Stomach (tissue), 4 donors: Measurements from ENCODE around the gene RPE.

Experiments
- EP300 ChIP-seq: sonication (generic); formaldehyde crosslinking; IDR thresholded peaks from one replicate; pipeline ENCODE4 v1.6.1; 2017; ENCODE audit warnings: antibody characterized with exemption
- POLR2A ChIP-seq, 4 donors: fragments of 450-650 bp; IDR thresholded peaks; one replicate each; pipeline ENCODE4 v1.6.1; 2016; ENCODE audit warnings: antibody characterized with exemption in 4 of 4, control low read depth in 2 of 4, mild to moderate bottlenecking in 1 of 4, moderate library complexity in 1 of 4
- TF ChIP-seq, protein P1 (sequence below), 7 experiments: fragments of 450-650 bp in 4 of 7; fragments of 200-600 bp in 3 of 7; sonication (generic) in 3 of 7; IDR thresholded peaks; one replicate each; pipeline ENCODE4 v1.5.1; 2016 to 2019; ENCODE audit warnings: antibody characterized with exemption in 7 of 7, control low read depth in 2 of 7, mild to moderate bottlenecking in 1 of 7

DNA sequence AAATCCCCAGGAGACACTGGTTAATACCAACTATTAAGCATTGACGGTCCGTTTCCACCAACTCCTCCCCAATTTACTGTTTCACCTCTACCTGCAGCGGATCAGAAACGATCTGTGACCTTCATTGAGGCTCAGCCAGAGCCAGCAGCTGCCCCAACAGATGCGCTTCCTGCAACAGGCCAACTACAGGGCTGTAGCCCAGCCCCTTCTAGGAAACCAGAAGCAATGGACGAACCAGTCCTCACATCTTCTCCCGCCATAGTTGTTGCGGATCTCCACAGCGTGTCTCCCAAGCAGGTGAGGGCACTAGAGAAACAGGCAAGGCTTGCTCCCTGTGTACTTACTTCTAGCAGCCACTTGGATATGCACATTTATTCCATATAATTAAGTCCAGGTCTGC, 8.5 kb upstream of the RPE start:
- TF ChIP-seq, protein P1, sequence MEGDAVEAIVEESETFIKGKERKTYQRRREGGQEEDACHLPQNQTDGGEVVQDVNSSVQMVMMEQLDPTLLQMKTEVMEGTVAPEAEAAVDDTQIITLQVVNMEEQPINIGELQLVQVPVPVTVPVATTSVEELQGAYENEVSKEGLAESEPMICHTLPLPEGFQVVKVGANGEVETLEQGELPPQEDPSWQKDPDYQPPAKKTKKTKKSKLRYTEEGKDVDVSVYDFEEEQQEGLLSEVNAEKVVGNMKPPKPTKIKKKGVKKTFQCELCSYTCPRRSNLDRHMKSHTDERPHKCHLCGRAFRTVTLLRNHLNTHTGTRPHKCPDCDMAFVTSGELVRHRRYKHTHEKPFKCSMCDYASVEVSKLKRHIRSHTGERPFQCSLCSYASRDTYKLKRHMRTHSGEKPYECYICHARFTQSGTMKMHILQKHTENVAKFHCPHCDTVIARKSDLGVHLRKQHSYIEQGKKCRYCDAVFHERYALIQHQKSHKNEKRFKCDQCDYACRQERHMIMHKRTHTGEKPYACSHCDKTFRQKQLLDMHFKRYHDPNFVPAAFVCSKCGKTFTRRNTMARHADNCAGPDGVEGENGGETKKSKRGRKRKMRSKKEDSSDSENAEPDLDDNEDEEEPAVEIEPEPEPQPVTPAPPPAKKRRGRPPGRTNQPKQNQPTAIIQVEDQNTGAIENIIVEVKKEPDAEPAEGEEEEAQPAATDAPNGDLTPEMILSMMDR (IDR thresholded peaks at IDR 0.05) = no peak
- no peak for TF ChIP-seq EP300
- no peak for TF ChIP-seq POLR2A (IDR thresholded peaks at IDR 0.05)
